Progenitor cell of endocrine pancreas (in vitro differentiated cells): ENCODE measurements around the gene SNAP47. TPM values are rescaled to one million over a fixed set of nuclear protein-coding genes. Genes with fewer than 3 reads are reported as not detected.

Experiments used
- DNase-seq: peaks from one replicate; pipeline ENCODE4 v3.0.0; 2021; ENCODE audit warnings: low spot score; ENCODE audit not compliant: unreplicated experiment
- H3K27ac Mint-ChIP-seq: 2 replicates; pipeline ENCODE4 v1.8.0; 2021; ENCODE audit warnings: mild to moderate bottlenecking, moderate library complexity, mixed read lengths
- H3K27me3 Mint-ChIP-seq: 2 replicates; pipeline ENCODE4 v1.8.0; 2021; ENCODE audit warnings: mixed read lengths
- H3K36me3 Mint-ChIP-seq: 2 replicates; pipeline ENCODE4 v1.8.0; 2022; ENCODE audit warnings: mixed read lengths; ENCODE audit not compliant: insufficient read depth
- H3K4me1 Mint-ChIP-seq: 2 replicates; pipeline ENCODE4 v1.8.0; 2021; ENCODE audit warnings: low read depth, mixed read lengths
- H3K4me3 Mint-ChIP-seq: 2 replicates; pipeline ENCODE4 v1.8.0; 2021; ENCODE audit warnings: low read depth, mild to moderate bottlenecking, moderate library complexity, mixed read lengths
- H3K9me3 Mint-ChIP-seq: 2 replicates; pipeline ENCODE4 v1.8.0; 2021; ENCODE audit warnings: low read depth, mixed read lengths
- total RNA-seq: library from RNA; stranded (reverse); gene quantifications from 2 replicates; pipeline ENCODE4 v1.2.1, GENCODE V29; 2021
- TF ChIP-seq, protein P1 (sequence below): fragments of 200-600 bp; sonication (generic); IDR thresholded peaks from one replicate; pipeline ENCODE4 v1.5.0; 2021; ENCODE audit warnings: antibody characterized with exemption, mild to moderate bottlenecking; ENCODE audit not compliant: unreplicated experiment

The SNAP47 gene
- total RNA-seq, 1 donor from 2014 or later = 39.6 TPM

DNA sequence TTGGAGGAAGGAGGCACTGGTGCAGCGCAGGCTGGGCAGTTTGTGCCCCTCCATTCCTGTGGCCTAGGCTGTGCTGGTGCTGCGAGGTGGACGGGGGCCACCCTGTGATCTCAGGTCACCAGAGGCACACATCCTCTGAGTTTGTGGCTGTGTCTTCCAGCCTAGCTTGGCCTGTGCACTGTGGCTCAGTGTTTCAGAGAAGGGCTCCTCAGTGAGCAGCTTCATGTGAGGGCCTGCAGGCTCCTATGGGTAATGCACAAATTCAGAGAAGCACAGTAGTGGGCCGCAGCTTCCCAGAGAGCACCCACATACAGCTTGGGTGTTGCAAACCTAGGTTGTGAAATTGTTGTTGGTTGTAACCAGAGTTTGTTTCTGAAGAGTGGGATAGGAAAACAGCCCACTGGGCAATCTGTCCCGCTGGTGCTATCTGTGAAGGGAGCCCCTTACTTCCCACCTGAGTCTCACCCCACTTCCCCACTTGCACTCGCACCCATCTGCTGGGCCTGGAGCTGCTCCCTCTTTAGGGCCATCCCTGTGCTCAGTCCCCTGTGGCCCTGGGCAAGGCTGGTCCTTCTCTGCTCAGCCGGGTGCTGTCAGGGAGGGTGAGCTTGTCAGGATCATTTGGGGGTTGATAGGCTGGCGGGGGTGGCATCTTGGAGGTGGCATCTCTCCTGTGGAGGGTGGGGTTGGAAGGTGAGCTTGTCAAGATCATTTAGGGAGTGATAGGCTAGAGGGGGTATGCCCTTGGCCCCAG lies 30.2 kb downstream of the SNAP47 start:
- peaks cover 3% of the 10 kb centered on the region for H3K4me1 Mint-ChIP-seq
- TF ChIP-seq, protein P1, sequence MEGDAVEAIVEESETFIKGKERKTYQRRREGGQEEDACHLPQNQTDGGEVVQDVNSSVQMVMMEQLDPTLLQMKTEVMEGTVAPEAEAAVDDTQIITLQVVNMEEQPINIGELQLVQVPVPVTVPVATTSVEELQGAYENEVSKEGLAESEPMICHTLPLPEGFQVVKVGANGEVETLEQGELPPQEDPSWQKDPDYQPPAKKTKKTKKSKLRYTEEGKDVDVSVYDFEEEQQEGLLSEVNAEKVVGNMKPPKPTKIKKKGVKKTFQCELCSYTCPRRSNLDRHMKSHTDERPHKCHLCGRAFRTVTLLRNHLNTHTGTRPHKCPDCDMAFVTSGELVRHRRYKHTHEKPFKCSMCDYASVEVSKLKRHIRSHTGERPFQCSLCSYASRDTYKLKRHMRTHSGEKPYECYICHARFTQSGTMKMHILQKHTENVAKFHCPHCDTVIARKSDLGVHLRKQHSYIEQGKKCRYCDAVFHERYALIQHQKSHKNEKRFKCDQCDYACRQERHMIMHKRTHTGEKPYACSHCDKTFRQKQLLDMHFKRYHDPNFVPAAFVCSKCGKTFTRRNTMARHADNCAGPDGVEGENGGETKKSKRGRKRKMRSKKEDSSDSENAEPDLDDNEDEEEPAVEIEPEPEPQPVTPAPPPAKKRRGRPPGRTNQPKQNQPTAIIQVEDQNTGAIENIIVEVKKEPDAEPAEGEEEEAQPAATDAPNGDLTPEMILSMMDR = no peak
- no peak overlapping the region for H3K27ac Mint-ChIP-seq
- no peaks in the 10 kb centered on the region for H3K9me3 Mint-ChIP-seq
- H3K27me3 Mint-ChIP-seq = no peaks in the 10 kb centered on the region
- no peak overlapping the region for H3K4me3 Mint-ChIP-seq
- DNase-seq = no peak
- H3K36me3 Mint-ChIP-seq = peaks cover 9% of the 10 kb centered on the region

DNA sequence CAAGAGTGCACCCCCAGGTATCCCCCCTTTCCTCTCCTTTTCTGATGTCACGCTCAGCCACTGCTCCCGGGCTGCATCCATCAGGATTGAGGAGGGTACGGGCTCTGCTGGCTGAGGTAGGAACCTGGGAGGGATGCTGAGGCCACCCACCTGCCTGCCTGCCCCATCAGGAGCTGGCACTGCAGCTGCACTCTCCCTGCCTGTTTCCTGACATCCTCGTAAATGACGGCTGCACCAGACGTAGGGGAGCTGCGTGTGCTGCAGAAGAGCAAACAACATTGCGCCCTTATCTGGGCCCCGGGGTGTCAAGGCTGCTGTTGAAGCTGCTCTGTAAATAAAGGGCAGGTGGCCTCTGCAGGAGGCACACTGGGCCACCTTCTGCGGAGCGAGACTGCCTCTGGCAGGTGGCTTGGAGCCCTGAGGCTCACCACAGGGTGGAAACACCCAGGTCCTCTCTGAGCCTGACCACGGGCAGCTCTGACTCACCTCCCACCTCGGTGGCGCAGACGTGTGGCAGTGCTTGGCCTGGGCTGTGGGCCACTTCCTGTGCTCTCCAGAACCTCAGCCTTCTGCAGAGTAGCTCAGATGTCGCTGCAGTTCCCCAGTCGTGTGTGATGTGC lies 30.9 kb downstream of the SNAP47 start:
- H3K36me3 Mint-ChIP-seq = peaks cover 12% of the 10 kb centered on the region
- no peaks in the 10 kb centered on the region for H3K9me3 Mint-ChIP-seq
- H3K4me1 Mint-ChIP-seq = peaks cover 3% of the 10 kb centered on the region
- no peak overlapping the region for H3K4me3 Mint-ChIP-seq
- TF ChIP-seq, protein P1 = no peak
- DNase-seq = no peak
- no peaks in the 10 kb centered on the region for H3K27me3 Mint-ChIP-seq
- H3K27ac Mint-ChIP-seq = no peak overlapping the region

GRCh38 chr1:227766653-227767277 lies 31.5 kb downstream of the SNAP47 start:
- peaks cover 3% of the 10 kb centered on the region for H3K4me1 Mint-ChIP-seq
- TF ChIP-seq, protein P1 = no peak
- H3K27me3 Mint-ChIP-seq = no peaks in the 10 kb centered on the region
- H3K4me3 Mint-ChIP-seq = no peak overlapping the region
- no peaks in the 10 kb centered on the region for H3K9me3 Mint-ChIP-seq
- H3K27ac Mint-ChIP-seq = no peak overlapping the region
- no peak for DNase-seq
- peaks cover 12% of the 10 kb centered on the region for H3K36me3 Mint-ChIP-seq

DNA sequence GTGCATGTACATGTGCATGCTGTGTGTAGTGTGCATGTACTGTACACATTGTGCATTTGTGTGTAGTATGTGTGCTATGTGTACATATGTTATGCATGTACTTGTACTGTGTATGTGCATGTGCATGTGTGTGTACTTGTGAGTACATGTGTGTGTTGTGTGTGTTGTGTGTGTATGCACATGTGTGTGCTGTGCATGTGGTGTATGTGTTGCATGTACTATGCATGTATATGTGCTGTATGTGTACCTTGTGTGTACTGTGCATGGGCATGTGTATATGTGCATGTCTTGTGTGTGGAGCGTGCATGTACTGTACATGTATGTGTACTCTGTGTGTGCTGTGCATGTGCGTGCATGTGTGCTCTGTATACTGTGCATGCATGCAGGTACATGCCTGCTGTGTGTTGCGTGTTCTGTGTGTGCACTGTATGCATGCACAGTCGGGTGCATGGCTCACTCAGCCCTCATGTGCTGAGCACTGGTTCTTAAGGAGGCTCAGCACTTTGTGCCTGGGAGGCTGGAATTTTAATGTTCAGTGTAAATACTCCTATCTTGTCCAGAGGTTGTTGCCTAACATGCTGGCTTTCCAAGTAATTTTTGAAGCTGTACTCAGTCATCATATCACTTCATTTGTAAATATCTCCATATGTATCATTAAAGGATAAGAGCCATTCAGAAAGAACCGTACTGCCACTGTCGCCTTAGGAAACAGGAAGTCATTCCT lies 32.3 kb downstream of the SNAP47 start:
- no peak overlapping the region for H3K4me3 Mint-ChIP-seq
- H3K27me3 Mint-ChIP-seq = no peaks in the 10 kb centered on the region
- no peak overlapping the region for H3K27ac Mint-ChIP-seq
- peaks cover 14% of the 10 kb centered on the region for H3K36me3 Mint-ChIP-seq
- TF ChIP-seq, protein P1 = no peak
- H3K9me3 Mint-ChIP-seq = no peaks in the 10 kb centered on the region
- peaks cover 3% of the 10 kb centered on the region for H3K4me1 Mint-ChIP-seq
- no peak for DNase-seq

DNA sequence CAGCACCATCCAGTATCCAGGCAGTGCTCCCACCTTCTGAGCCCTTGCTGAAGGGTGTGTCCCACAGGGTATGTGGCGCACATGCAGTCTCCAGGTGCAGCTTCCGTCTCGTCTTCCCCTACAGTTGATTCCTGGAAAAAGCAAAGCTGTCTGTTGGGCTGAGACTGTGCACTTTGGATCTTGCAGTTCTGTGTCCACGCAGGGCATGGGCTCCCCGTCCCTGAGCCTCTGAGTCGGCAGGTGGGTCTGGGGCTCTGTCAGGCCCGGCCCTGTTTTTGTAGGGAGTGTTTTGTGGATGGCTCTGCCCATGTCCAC lies 32.8 kb downstream of the SNAP47 start:
- TF ChIP-seq, protein P1 = no peak
- no peak overlapping the region for H3K4me3 Mint-ChIP-seq
- peaks cover 3% of the 10 kb centered on the region for H3K4me1 Mint-ChIP-seq
- H3K27me3 Mint-ChIP-seq = no peaks in the 10 kb centered on the region
- peaks cover 14% of the 10 kb centered on the region for H3K36me3 Mint-ChIP-seq
- no peaks in the 10 kb centered on the region for H3K9me3 Mint-ChIP-seq
- H3K27ac Mint-ChIP-seq = no peak overlapping the region
- no peak for DNase-seq
